H1 (cell line): Measurements from ENCODE around the gene ZDHHC3. TPM values are rescaled to one million over a fixed set of nuclear protein-coding genes. Genes with fewer than 3 reads are reported as not detected.

Experiments used
- CTCF ChIA-PET: fragments of 300-600 bp; sonication (Branson Sonifier 250); formaldehyde crosslinking; loops from one replicate; lab custom pipeline; 2021; ENCODE audit not compliant: partially characterized antibody; lab: Charles Lee
- POLR2A ChIA-PET: fragments of 300-600 bp; sonication (Branson Sonifier 250); formaldehyde crosslinking; loops from one replicate; lab custom pipeline; 2021; ENCODE audit warnings: inconsistent platforms; ENCODE audit not compliant: partially characterized antibody; lab: Charles Lee
- DNase-seq, 2 experiments: peaks; one replicate each; pipeline versions ENCODE4 v3.0.0 to v3.0.0-alpha.2; 2010 to 2022; ENCODE audit warnings: low spot score in 2 of 2, low read depth in 1 of 2, mixed read lengths in 1 of 2
- FAIRE-seq: peaks from 2 replicates; lab custom pipeline; 2011; peaks lifted over from hg19 to GRCh38; lab: Jason Lieb, UNC
- H2AFZ ChIP-seq: 2 replicates; pipeline ENCODE4 v1.8.1; 2012; ENCODE audit warnings: low read length, inconsistent platforms
- H2AK5ac ChIP-seq: 2 replicates; pipeline ENCODE4 v1.6.1; 2013; ENCODE audit warnings: low read depth, low read length
- H2BK120ac ChIP-seq: replicated peaks from 2 replicates; pipeline ENCODE3; 2013; ENCODE audit warnings: low read depth, low read length, inconsistent platforms
- H2BK12ac ChIP-seq: 2 replicates; pipeline ENCODE4 v1.6.1; 2013; ENCODE audit warnings: low read depth, low read length
- H2BK15ac ChIP-seq: 2 replicates; pipeline ENCODE4 v1.6.1; 2013; ENCODE audit warnings: low read length
- H2BK20ac ChIP-seq: 2 replicates; pipeline ENCODE4 v1.6.1; 2013; ENCODE audit warnings: low read length
- H2BK5ac ChIP-seq: 2 replicates; pipeline ENCODE4 v1.6.1; 2013; ENCODE audit warnings: low read depth, low read length
- H3K14ac ChIP-seq: 2 replicates; pipeline ENCODE4 v1.6.1; 2013; ENCODE audit warnings: inconsistent platforms; ENCODE audit not compliant: insufficient read length
- H3K18ac ChIP-seq: 2 replicates; pipeline ENCODE4 v1.6.1; 2013; ENCODE audit warnings: low read length; ENCODE audit errors: extremely low read depth
- H3K23ac ChIP-seq: 2 replicates; pipeline ENCODE4 v1.6.1; 2013; ENCODE audit warnings: inconsistent platforms; ENCODE audit not compliant: insufficient read length
- H3K23me2 ChIP-seq: 2 replicates; pipeline ENCODE4 v1.6.1; 2013; ENCODE audit warnings: low read depth, low read length
- H3K27ac ChIP-seq: 2 replicates; pipeline ENCODE4 v1.6.1; 2011; ENCODE audit warnings: low read depth, low read length, inconsistent platforms
- H3K27me3 ChIP-seq, 4 experiments: replicated peaks in 1 of 4; 1 replicate in 1 of 4; 2 replicates in 3 of 4; pipeline versions ENCODE4 v1.6.1 to v1.8.1; 2011 to 2013; ENCODE audit warnings: low read length in 3 of 4, mild to moderate bottlenecking in 3 of 4, inconsistent platforms in 2 of 4, mixed read lengths in 2 of 4, moderate library complexity in 1 of 4; ENCODE audit not compliant: control insufficient read depth in 3 of 4, insufficient read depth in 3 of 4; ENCODE audit errors: extremely low read depth in 1 of 4
- H3K36me3 ChIP-seq, 4 experiments: 2 replicates each; pipeline versions ENCODE4 v1.6.1 to v1.8.1; 2011 to 2013; ENCODE audit warnings: mild to moderate bottlenecking in 4 of 4, low read length in 3 of 4, moderate library complexity in 2 of 4, control low read depth in 1 of 4, inconsistent platforms in 1 of 4; ENCODE audit not compliant: insufficient read depth in 4 of 4, control insufficient read depth in 2 of 4
- H3K4ac ChIP-seq: replicated peaks from 2 replicates; pipeline ENCODE3; 2013; ENCODE audit warnings: low read length, low read depth, mixed read lengths, inconsistent platforms; ENCODE audit not compliant: insufficient read length
- H3K4me1 ChIP-seq, 4 experiments: replicated peaks in 1 of 4; 1 replicate in 1 of 4; 2 replicates in 3 of 4; pipeline versions ENCODE4 v1.6.1 to v1.8.1; 2011 to 2013; ENCODE audit warnings: low read length in 3 of 4, inconsistent platforms in 2 of 4, mixed read lengths in 1 of 4; ENCODE audit not compliant: insufficient read depth in 4 of 4, control insufficient read depth in 3 of 4
- H3K4me2 ChIP-seq, 2 experiments: 2 replicates each; pipeline versions ENCODE4 v1.6.1 to v1.8.1; 2011 to 2013; ENCODE audit warnings: low read depth in 2 of 2, low read length in 2 of 2, control low read depth in 1 of 2, inconsistent platforms in 1 of 2, mild to moderate bottlenecking in 1 of 2; ENCODE audit not compliant: insufficient read depth in 1 of 2
- H3K4me3 ChIP-seq, 4 experiments: fragments of 200-600, 300-600 bp in 1 of 4; sonication (generic), shearing (Covaris generic), sonication (Bioruptor Twin) in 1 of 4; 2 replicates each; pipeline versions ENCODE4 v1.5.1 to v1.8.1; 2011 to 2016; ENCODE audit warnings: low read length in 4 of 4, low read depth in 3 of 4, control low read depth in 2 of 4, inconsistent platforms in 2 of 4, mild to moderate bottlenecking in 2 of 4, mixed read lengths in 1 of 4, moderate library complexity in 1 of 4; ENCODE audit not compliant: insufficient read depth in 2 of 4; ENCODE audit errors: extremely low read depth in 1 of 4
- H3K56ac ChIP-seq: replicated peaks from 2 replicates; pipeline ENCODE3; 2013; ENCODE audit warnings: low read depth, mild to moderate bottlenecking, mixed read lengths, low read length, inconsistent platforms; ENCODE audit not compliant: insufficient read length
- H3K79me1 ChIP-seq: 2 replicates; pipeline ENCODE4 v1.6.1; 2013; ENCODE audit warnings: low read depth, low read length, control low read depth
- H3K79me2 ChIP-seq, 2 experiments: 2 replicates each; pipeline versions ENCODE4 v1.6.1 to v1.8.1; 2012 to 2013; ENCODE audit warnings: low read length in 2 of 2, mild to moderate bottlenecking in 2 of 2, inconsistent platforms in 1 of 2; ENCODE audit not compliant: insufficient read depth in 2 of 2, control insufficient read depth in 1 of 2
- H3K9ac ChIP-seq, 4 experiments: replicated peaks in 1 of 4; 1 replicate in 1 of 4; 2 replicates in 3 of 4; pipeline versions ENCODE4 v1.6.1 to v1.8.1; 2011 to 2013; ENCODE audit warnings: low read depth in 3 of 4, low read length in 3 of 4, control low read depth in 2 of 4, mild to moderate bottlenecking in 2 of 4, moderate library complexity in 2 of 4, inconsistent platforms in 1 of 4; ENCODE audit errors: extremely low read depth in 1 of 4
- H3K9me3 ChIP-seq, 2 experiments: 2 replicates each; pipeline versions ENCODE4 v1.6.1 to v1.8.1; 2012 to 2013; ENCODE audit warnings: mild to moderate bottlenecking in 2 of 2, moderate library complexity in 2 of 2, control low read depth in 1 of 2, inconsistent platforms in 1 of 2, low read depth in 1 of 2, low read length in 1 of 2, mixed read lengths in 1 of 2; ENCODE audit not compliant: insufficient read depth in 2 of 2
- H4K20me1 ChIP-seq, 2 experiments: replicated peaks in 1 of 2; 2 replicates each; pipeline versions ENCODE3 to v1.8.1; 2011 to 2013; ENCODE audit warnings: inconsistent platforms in 2 of 2, low read length in 2 of 2, mild to moderate bottlenecking in 1 of 2; ENCODE audit not compliant: insufficient read depth in 2 of 2, control insufficient read depth in 1 of 2
- H4K5ac ChIP-seq: 2 replicates; pipeline ENCODE4 v1.6.1; 2013; ENCODE audit warnings: low read length, low read depth, mixed read lengths, inconsistent platforms; ENCODE audit not compliant: insufficient read length
- H4K8ac ChIP-seq: 2 replicates; pipeline ENCODE4 v1.8.0; 2013; ENCODE audit warnings: mild to moderate bottlenecking, moderate library complexity, low read length, inconsistent platforms; ENCODE audit not compliant: insufficient read depth; ENCODE audit errors: extremely low read depth
- H4K91ac ChIP-seq: replicated peaks from 2 replicates; pipeline ENCODE3; 2013; ENCODE audit warnings: low read length, mixed read lengths, inconsistent platforms; ENCODE audit not compliant: insufficient read length
- ATF3 ChIP-seq: IDR thresholded peaks from 2 replicates; pipeline ENCODE4 v1.6.1; 2011; ENCODE audit warnings: low read depth, mild to moderate bottlenecking, low read length; ENCODE audit not compliant: insufficient read depth
- WGBS, 2 experiments: shearing (Covaris generic) in 1 of 2; methylation state at CpG; one replicate each; pipeline versions ENCODE4 v1.1.6 to v1.1.7; 2013 to 2015; ENCODE audit warnings: low lambda C conversion rate in 2 of 2, mixed read lengths in 2 of 2, inconsistent platforms in 1 of 2, low coverage in 1 of 2, missing lambda C conversion rate in 1 of 2; ENCODE audit not compliant: insufficient replicate concordance in 2 of 2, insufficient coverage in 1 of 2, insufficient read length in 1 of 2; ENCODE audit errors: extremely low coverage in 1 of 2, missing lambda C conversion rate in 1 of 2; 5-methylcytosine and 5-hydroxymethylcytosine counted together
- polyA plus RNA-seq, 7 experiments: library from polyadenylated mRNA; depleted of rRNA in 3 of 7; stranded (reverse) in 5 of 7; unstranded in 2 of 7; fragments of >200 nt in 5 of 7; fragments of 200-250 nt in 2 of 7; gene quantifications; 1 replicate in 5 of 7; 2 replicates in 1 of 7; 4 replicates in 1 of 7; pipeline versions ENCODE4 v1.2.1 to v1.2.3, GENCODE V29; 2011 to 2013; ENCODE audit warnings: missing spikeins in 2 of 7, mixed read lengths in 2 of 7
- total RNA-seq: library from RNA; stranded (reverse); fragmentation: NEBNext Ultra II Directional; extraction: Animal tissue kit (Norgen Biotek cat#: 25700); gene quantifications from 2 replicates; pipeline ENCODE4 v1.2.1, GENCODE V29; 2021

The ZDHHC3 gene
- total and polyA plus RNA-seq, 2 of the 8 experiments (the other 6 are each of a cell fraction or from before 2014, with no cell fraction given) = 77.4 to 88.7 TPM

GRCh38 chr3:44954304-44954703 lies 21.7 kb downstream of the ZDHHC3 start:
- WGBS, 2 experiments = 91% methylated on average over 5 of the region's 5 CpGs; no CpG with 5 or more reads in 1 of the 2 experiments
- CTCF ChIA-PET = interaction anchor here (0.6 to 1.4 kb wide), 2 partner anchors 29 to 256 kb away, joined by 3 read pairs; no protein-coding TSS in a partner anchor
- H3K14ac ChIP-seq = no peak overlapping the region
- POLR2A ChIA-PET = interaction anchor here (0.9 kb wide), 1 partner anchor 22 kb away, joined by 3 read pairs; the partner anchor contains the start of genes EXOSC7 and ZDHHC3
- H4K5ac ChIP-seq = no peak overlapping the region
- no peak overlapping the region for H2BK12ac ChIP-seq
- H3K4me3 ChIP-seq = no peak overlapping the region
- no peak overlapping the region for H3K18ac ChIP-seq
- H3K27me3 ChIP-seq = no peaks in the 10 kb centered on the region
- DNase-seq = no peak
- no peak overlapping the region for H2BK120ac ChIP-seq
- H3K4me2 ChIP-seq = no peak overlapping the region
- H3K56ac ChIP-seq = no peak overlapping the region
- H3K27ac ChIP-seq = no peak overlapping the region
- H3K9me3 ChIP-seq = no peaks in the 10 kb centered on the region
- H3K23ac ChIP-seq = no peak overlapping the region
- peaks cover 3 to 8% of the 10 kb centered on the region in 2 experiments for H4K20me1 ChIP-seq
- H2BK15ac ChIP-seq = no peak overlapping the region
- H2AFZ ChIP-seq = no peak overlapping the region
- H3K4me1 ChIP-seq = peaks cover 0 to 5% (median 2%) of the 10 kb centered on the region in 4 experiments; a peak in 3 of 7 replicates
- H2AK5ac ChIP-seq = no peak overlapping the region
- peaks cover 0 to 4% (median 1%) of the 10 kb centered on the region in 4 experiments; a peak in 2 of 8 replicates for H3K36me3 ChIP-seq
- no peak for TF ChIP-seq ATF3
- TF ChIP-seq, all 59 proteins: peak for 0
- Histone ChIP-seq H2BK5ac (no peak overlapping the region), H2BK20ac (no peak overlapping the region), H4K91ac (no peak overlapping the region), H3K23me2 (no peaks in the 10 kb centered on the region), H3K79me2 (peaks cover 0 to 17% of the 10 kb centered on the region in 2 experiments; a peak in 1 of 4 replicates), H3K4ac (no peak overlapping the region), H3K79me1 (peaks cover 8% of the 10 kb centered on the region), H3K9ac (no peak overlapping the region), H4K8ac (no peak overlapping the region)
- no peak for FAIRE-seq
